H54 (cell line): Measurements from ENCODE around the gene PHF14.

Experiments used
- DNase-seq: peaks from one replicate; pipeline ENCODE4 v3.0.0; 2011; ENCODE audit warnings: low spot score, mixed read lengths; ENCODE audit not compliant: insufficient read length
- FAIRE-seq: peaks from 3 replicates; lab custom pipeline; 2011; peaks lifted over from hg19 to GRCh38; lab: Jason Lieb, UNC
- POLR2A ChIP-seq: IDR thresholded peaks from 2 replicates; pipeline ENCODE4 v1.6.1; 2011; ENCODE audit warnings: low read depth, mild to moderate bottlenecking, low read length

PHF14 gene

DNA sequence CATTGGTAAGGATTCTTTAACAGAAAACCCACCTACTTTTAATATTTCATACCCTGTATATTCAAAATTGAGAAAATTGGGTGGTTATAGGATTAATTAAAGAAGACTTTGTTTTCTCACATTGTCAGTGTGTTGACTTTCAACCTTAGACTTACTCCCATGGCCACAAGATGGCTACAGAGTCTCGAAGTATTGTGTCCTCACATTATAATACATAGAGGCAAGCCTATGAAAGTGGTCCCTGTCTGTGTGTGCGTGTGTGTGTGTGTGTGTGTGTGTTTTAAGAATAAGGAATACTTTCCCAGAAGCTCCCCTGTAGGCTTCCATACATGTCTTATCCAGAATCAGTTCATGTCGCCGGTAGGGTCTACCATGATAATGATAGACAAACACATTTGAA is 180.0 kb downstream of the PHF14 start:
- TF ChIP-seq POLR2A = no peak
- DNase-seq (no peak), FAIRE-seq (peak; percentile 6)

DNA sequence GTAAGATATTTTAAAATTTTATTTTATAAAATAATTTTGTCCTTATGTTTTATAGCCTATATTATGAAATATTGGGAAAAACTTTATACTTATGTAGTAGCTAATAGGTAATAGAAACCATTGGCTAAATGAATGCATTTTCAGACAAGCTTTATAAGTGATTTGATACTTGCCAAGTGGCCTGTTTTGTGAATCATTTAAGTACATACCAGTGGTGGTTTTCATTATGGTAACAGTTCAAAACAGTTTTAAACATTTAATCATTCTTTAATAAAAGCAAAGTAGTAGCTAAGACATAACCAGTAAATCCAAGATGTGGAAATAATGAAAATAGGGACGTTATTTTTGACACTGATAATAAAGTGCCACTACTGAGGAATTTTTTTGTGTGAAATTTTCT is 182.2 kb downstream of the PHF14 start:
- DNase-seq = no peak
- no peak for TF ChIP-seq POLR2A
- no peak for FAIRE-seq

DNA sequence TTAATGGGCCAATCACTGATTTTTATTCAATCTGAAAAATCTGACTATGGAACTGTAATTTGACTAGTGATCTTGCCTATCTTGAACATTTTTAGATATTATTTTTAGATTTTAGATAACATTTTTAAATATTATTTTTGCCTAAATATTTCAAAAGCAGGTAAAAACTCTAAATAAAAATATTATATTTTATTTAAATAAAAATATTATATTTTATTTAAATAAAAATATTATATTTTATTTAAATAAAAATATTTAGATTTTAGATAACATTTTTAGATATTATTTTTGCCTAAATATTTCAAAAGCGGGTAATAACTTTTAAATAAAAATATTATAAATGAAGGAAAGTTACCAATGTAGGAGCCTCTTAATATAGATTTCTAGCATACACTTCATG is 187.8 kb downstream of the PHF14 start:
- TF ChIP-seq POLR2A = no peak
- FAIRE-seq (no peak), DNase-seq (no peak)

DNA sequence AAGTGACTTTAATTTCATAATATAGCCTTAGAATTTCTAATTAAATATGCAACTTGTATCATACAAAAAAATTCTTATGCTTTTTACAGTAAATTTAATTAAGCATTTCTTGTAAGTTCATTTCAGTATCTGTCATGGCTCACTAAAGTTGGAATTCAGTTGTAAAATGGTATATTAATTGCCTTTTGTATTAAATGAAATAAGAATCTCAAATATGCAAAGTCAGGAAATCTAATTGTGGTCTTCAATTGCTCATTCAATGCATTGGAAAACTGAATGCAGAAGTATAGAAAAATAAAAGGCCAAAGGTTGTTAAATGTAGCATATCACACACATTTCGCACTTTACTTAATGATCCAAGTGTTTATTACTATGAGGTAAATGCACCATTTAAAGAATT is 189.5 kb downstream of the PHF14 start:
- TF ChIP-seq POLR2A = no peak
- peak; percentile 60 for FAIRE-seq

DNA sequence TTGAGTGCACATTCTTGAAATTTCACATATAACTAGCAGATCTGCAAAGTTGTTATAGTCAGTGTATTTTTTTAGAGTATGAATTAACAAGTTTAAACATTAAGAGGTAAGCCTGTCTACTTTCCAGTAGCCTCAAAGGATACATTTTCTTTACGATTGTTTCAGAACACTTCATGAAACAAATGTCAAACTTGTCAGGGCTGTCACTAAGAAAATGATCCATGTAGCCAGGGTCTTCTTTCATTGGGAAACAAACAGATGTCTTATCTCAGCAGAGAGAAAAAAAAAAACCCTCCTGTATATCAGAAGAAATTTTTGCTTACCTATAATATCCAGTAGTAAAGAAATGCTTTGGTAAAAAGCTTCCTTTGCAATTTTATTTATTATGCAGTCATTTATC is 192.4 kb downstream of the PHF14 start:
- no peak for FAIRE-seq

More for the DNA sequence above, 189.5 kb downstream of the PHF14 start:
- no peak for DNase-seq

DNA sequence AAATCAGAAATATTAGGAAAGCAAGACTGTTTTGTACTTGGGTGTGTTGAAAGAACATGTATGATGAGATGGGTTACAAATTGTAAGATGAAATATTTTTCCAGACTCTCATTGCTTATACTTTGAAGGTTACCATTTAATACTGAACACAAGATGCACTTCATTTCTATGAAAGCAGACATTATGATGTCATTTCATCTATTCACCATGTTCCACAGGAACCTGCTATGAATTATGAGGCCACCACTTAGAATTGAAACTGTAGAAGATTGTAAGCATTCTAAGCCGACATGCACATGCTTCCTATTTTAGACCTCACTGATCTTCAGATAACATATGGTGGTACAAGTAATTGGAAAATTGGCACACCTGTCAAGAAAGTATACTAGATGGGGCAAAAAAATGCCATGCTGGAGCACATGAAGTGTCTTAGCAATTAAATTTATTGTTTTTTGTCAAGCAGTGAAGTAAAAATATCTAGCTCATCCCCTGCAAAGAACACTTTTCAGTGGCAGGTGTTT is 195.0 kb downstream of the PHF14 start:
- DNase-seq (no peak), FAIRE-seq (peak; percentile 81)
- TF ChIP-seq POLR2A = no peak

More for the DNA sequence above, 192.4 kb downstream of the PHF14 start:
- DNase-seq = no peak
- TF ChIP-seq POLR2A = no peak

DNA sequence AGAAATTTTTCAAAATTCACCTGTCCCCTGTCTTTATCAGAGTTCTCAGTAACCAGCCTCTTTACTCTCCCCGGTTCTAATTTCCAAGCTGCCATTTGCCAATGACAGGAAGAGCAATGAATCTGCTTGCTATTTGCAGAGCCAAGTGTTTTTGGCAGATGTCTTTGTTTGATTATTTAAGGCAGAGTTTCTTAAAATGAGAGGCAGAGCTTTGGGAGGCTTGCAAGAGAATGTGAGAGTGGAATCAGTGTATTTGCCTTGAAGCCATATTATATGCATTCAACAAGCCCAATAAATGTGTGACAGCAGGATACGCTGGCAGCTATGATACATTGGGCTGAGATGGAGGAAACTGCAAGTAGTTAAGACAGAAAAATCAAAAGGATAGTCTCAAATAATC is 196.5 kb downstream of the PHF14 start:
- no peak for TF ChIP-seq POLR2A

DNA sequence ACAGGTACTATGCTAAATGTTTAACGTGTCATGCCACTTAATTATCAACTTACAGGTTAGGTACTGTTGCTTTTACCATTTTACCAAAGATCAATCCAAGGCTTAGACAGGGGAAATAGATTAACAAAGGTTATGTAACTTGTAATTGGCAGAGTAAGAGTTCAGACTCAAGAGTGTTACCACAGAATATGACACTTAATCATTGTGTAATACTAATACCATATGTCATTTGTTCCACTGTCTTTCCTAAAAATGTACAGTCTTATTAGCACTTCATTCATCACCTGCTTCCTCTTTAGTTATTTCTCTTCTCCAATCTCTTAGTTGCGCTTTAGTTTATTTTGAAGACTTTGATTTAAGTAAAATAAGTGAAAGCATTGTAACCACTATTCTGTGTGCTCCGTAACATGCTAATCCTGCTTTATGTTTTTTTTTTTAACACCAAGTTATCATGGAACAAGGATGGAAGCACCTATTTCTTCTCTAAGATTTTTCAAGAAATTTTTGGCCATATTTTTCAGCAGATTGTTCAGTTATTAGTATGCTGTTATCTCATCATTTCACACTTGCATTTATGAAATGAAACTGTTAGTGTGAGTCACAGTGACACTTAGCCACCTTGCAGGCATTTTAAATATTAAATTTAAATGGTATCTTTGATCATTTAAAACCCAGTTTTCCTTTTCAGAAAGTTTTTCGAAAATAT is 197.3 kb downstream of the PHF14 start:
- DNase-seq = no peak
- peak; percentile 70 for FAIRE-seq
- TF ChIP-seq POLR2A = no peak

More for the DNA sequence above, 196.5 kb downstream of the PHF14 start:
- FAIRE-seq (peak; percentile 62), DNase-seq (no peak)

DNA sequence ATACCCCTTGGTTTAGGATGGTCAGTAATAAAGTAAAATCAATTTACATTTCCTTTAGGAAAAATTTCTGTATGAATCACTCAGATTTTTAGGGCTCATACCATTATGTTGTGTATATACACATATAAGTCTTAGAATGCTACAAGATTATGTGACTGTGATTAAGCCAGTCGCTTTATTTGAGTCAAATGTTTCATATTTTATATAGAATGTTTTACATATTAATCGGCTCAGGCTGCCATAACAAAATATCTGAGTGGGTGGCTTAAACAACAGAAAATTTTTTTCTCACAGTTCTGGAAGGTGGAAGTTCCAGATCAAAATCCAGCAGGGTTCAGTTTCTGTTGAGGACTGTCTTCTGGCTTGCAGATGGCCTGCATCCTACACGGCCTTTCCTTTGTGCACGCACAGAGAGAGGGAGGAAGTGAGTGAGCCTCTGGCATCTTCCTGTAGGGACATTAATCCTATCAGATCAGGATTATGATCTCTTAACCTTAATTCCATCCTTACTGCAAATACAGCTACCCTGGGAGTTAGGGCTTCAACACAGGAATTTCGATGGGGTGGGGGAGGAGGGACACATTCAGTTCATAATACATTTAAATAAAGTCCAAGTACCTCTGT is 198.0 kb downstream of the PHF14 start:
- TF ChIP-seq POLR2A = no peak
- peak; percentile 36 for FAIRE-seq
- DNase-seq = no peak

DNA sequence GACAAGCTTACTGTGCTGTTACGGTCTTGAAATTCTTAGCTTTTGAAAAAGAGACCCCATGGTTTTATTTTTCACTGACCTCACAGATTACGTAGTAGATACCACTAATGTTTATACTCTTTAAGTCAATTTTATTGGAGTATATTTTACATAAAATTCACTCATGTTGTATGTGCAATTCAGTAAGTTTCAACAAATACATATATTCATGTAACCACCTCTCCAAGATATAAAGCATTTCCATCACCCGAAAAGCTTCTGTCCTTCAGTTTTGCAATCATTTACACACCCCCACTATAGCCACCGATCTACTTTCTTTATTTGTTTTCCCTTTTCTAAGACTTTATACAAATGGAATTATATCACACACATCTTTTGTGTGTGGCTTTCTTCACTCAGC is 199.2 kb downstream of the PHF14 start:
- TF ChIP-seq POLR2A = no peak
- DNase-seq (no peak), FAIRE-seq (no peak)

DNA sequence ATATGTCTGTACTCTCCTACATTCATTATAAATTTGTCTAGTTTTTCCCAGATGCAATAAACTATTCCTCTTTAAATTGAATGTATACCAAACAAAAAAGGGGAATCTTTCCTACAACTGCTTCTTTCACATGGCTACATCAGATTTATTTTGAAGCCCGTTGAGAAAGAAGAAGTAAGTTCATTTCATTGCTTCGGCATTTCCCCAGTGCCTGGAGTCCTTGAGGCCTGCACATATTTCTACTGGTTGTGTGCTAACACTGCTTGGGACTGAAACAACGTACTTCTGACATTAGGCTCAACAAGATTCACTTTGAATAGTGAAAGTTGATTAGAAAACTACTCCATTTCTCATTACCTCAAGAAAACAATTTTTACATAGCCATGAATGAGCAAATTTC is 201.7 kb downstream of the PHF14 start:
- no peak for TF ChIP-seq POLR2A
- DNase-seq (no peak), FAIRE-seq (no peak)

DNA sequence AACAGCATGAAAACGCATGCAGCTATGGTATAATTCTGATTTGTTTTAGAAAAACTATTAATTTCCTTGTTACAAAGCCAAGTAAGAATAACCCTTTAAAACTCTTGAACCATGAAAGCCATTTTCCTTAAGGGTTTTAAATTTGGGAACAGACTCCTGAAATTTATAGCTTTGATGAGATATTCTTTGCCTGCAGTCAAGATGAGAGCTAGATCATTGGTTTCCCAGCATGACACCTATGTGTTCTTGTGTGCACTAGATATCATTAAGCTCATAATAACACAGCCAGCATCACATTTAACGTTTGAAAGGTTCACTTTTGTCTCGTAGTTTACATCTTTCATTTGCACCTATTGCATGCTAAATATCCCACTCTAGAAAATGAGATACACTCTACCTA is 202.2 kb downstream of the PHF14 start:
- no peak for DNase-seq
- TF ChIP-seq POLR2A = no peak
- no peak for FAIRE-seq

DNA sequence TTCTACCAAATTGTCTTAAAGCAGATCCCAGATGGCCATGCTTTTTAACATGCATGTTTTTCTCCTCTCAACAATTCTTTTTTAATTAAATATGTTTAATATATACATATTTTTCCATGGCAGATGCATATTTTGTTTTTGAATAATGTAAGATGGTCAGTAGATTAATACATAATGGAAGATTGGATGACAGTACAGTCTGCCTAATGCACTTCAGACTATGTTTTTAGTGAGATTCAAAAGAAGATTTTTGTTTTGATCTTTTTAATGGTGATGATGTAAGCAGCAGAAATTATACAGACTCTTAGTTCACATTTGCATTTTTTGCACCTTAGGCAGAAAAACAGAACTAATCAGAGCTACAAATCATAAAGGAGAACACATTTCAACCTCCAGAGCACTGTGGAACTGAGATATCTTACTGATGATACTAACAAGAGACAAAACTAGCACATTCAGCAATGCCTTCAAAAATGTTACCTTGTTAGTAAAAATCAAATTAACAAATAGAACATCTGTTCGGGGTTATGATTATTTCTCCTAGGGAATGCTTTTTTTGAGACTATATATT is 203.4 kb downstream of the PHF14 start:
- no peak for TF ChIP-seq POLR2A
- no peak for DNase-seq

DNA sequence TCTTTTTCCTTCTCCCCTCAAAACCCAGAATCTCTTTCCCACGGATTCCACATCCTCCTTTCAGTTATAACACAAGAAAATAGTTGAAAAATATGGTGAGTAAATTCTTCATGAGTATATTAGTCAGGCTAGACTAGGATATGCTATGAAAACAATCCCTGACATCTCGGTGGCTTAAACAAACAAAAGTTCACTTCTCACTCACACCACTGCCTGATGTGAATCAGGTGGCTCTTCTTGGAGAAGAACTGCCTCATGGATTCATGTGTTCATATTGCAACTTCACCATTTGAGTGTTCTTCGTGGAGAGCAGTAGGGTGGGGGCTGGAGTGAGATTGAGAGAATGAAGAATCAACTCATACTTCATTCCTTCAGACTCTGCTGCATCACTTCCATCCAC is 204.1 kb downstream of the PHF14 start:
- peak; percentile 97 for FAIRE-seq
- DNase-seq = no peak
- no peak for TF ChIP-seq POLR2A

More for the DNA sequence above, 203.4 kb downstream of the PHF14 start:
- FAIRE-seq = no peak

DNA sequence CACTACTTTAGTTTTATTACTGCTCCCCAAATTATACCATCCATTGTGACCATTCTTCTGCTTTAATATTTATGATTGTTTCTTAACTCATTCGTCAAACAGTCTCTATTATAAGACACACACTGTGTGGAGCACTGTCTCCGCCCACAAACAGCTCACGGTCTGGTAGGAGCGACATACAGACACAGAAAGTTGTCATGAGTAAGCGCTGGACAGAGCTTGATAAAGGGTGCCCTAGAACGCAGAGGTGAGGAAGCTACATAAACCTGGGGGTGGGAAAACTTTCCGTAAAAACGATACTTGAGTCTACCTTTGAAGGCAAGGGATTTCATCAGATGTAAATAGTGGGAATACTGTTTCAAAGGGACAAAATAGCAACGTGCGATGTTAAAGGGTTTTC is 207.9 kb downstream of the PHF14 start:
- DNase-seq = no peak
- no peak for FAIRE-seq

More for the DNA sequence above, 207.9 kb downstream of the PHF14 start:
- TF ChIP-seq POLR2A = no peak
